ENCODE measurements around the gene PAFAH1B2. TPM values are rescaled to one million over a fixed set of nuclear protein-coding genes. Genes with fewer than 3 reads are reported as not detected.
A peak's percentile ranks its signal among the peaks of the same experiment; 100 is the strongest.

Gene PAFAH1B2
- polyA plus RNA-seq, 10 donors, result 40.7 to 57.2 (median 48.9) TPM

- DNase-seq, result peak in 1 of 3 donors; percentile 77
Measured at GRCh38 chr11:117220568-117220967, 76.5 kb downstream of the PAFAH1B2 start.

GRCh38 chr11:117220999-117221774, 77.1 kb downstream of the PAFAH1B2 start:
- DNase-seq, result peak; percentile 60 to 80 (median 67)

GRCh38 chr11:117221775-117222517, 77.9 kb downstream of the PAFAH1B2 start:
- DNase-seq, result peak; percentile 80 to 85 (median 81)

- no peak for DNase-seq
Measured at GRCh38 chr11:117222991-117223740, 79.1 kb downstream of the PAFAH1B2 start.

GRCh38 chr11:117223741-117224689, 79.9 kb downstream of the PAFAH1B2 start:
- DNase-seq, result no peak

- no peak for DNase-seq
Measured at GRCh38 chr11:117225553-117226170, 81.6 kb downstream of the PAFAH1B2 start.

Other genes starting within 250 kb of the PAFAH1B2 start
- 10 to 100 TPM; 28.3 to 42.5 (median 33.2) TPM for gene SIK3, start 45.9 kb upstream of the PAFAH1B2 start, polyA plus RNA-seq (ENCODE audit: insufficient read length in 10 of 10)
- 10 to 100 TPM; 23.0 to 42.5 (median 31.4) TPM for gene SIDT2, start 34.5 kb downstream of the PAFAH1B2 start, polyA plus RNA-seq (ENCODE audit: insufficient read length in 10 of 10)
- gene TAGLN, start 55.1 kb downstream of the PAFAH1B2 start, polyA plus RNA-seq (ENCODE audit: insufficient read length in 10 of 10), result 100 to 1,000 TPM in 4 of 10 donors, 10 to 100 TPM in 6; 73.2 to 121 (median 92.2) TPM
- 10 to 100 TPM; 17.8 to 33.1 (median 22.9) TPM for gene PCSK7, start 87.8 kb downstream of the PAFAH1B2 start, polyA plus RNA-seq (ENCODE audit: insufficient read length in 10 of 10)
- 10 to 100 TPM; 13.5 to 22.5 (median 18.4) TPM for gene RNF214, start 88.4 kb downstream of the PAFAH1B2 start, polyA plus RNA-seq (ENCODE audit: insufficient read length in 10 of 10)
- 10 to 100 TPM in 8 of 10 donors, 1 to 10 TPM in 2; 8.7 to 17.1 (median 13.2) TPM for gene BACE1-AS, start 147.1 kb downstream of the PAFAH1B2 start, polyA plus RNA-seq (ENCODE audit: insufficient read length in 10 of 10)
- 10 to 100 TPM; 31.7 to 41.2 (median 37.8) TPM for gene BACE1, start 172.0 kb downstream of the PAFAH1B2 start, polyA plus RNA-seq (ENCODE audit: insufficient read length in 10 of 10)
- 10 to 100 TPM in 8 of 10 donors, 1 to 10 TPM in 2; 9.5 to 18.6 (median 13.3) TPM for gene CEP164, start 183.6 kb downstream of the PAFAH1B2 start, polyA plus RNA-seq (ENCODE audit: insufficient read length in 10 of 10)

Data from muscle of back (tissue), 11 donors.